Endothelial cell of umbilical vein (primary cell): Measurements from ENCODE around the gene SEC63. TPM values are rescaled to one million over a fixed set of nuclear protein-coding genes. Genes with fewer than 3 reads are reported as not detected.
"Not testable (repeated sequence)": the region's sequence is repeated elsewhere in the genome, so short reads cannot be mapped to it uniquely, and the experiment has no call there.

ENCODE experiments used
- BruUV-seq: library from RNA; stranded (reverse); fragments of 400-500 nt; replicated peaks from 2 replicates; lab custom pipeline; 2021; lab: Mats Ljungman, UMichigan
- CTCF ChIA-PET: fragments of 300-600, 350-600 bp; sonication (Branson Sonifier 250); formaldehyde crosslinking; loops from one replicate; lab custom pipeline; 2021; ENCODE audit warnings: antibody characterized with exemption, inconsistent platforms; lab: Charles Lee
- POLR2A ChIA-PET: fragments of 300-600, 350-600 bp; sonication (Branson Sonifier 250); formaldehyde crosslinking; loops from one replicate; lab custom pipeline; 2021; ENCODE audit warnings: antibody characterized with exemption, inconsistent platforms; lab: Charles Lee
- DNase-seq: peaks from one replicate; pipeline ENCODE4 v3.0.0-alpha.2; 2011; ENCODE audit warnings: low read depth, low spot score
- FAIRE-seq: peaks from 2 replicates; lab custom pipeline; 2011; peaks lifted over from hg19 to GRCh38; lab: Jason Lieb, UNC
- H2AFZ ChIP-seq: 2 replicates; pipeline ENCODE4 v1.6.0; 2012; ENCODE audit warnings: low read depth, low read length, control low read depth, inconsistent platforms
- H3K27ac ChIP-seq: 2 replicates; pipeline ENCODE4 v1.5.1; 2011; ENCODE audit warnings: low read depth, mild to moderate bottlenecking, control low read depth, low read length, moderate library complexity; ENCODE audit not compliant: insufficient read depth
- H3K27me3 ChIP-seq, 2 experiments: 2 replicates each; pipeline versions ENCODE4 v1.6.0 to v1.6.1; 2011; ENCODE audit warnings: low read length in 2 of 2, mixed read lengths in 1 of 2; ENCODE audit not compliant: control insufficient read depth in 2 of 2, insufficient read depth in 2 of 2
- H3K36me3 ChIP-seq, 2 experiments: 2 replicates in 1 of 2; 3 replicates in 1 of 2; pipeline ENCODE4 v1.5.1; 2011; ENCODE audit warnings: low read length in 2 of 2, mild to moderate bottlenecking in 1 of 2, moderate library complexity in 1 of 2; ENCODE audit not compliant: control insufficient read depth in 2 of 2, insufficient read depth in 2 of 2; ENCODE audit errors: extremely low read depth in 1 of 2
- H3K4me1 ChIP-seq: 3 replicates; pipeline ENCODE4 v1.5.1; 2011; ENCODE audit warnings: mild to moderate bottlenecking, low read length; ENCODE audit not compliant: control insufficient read depth, insufficient read depth; ENCODE audit errors: extremely low read depth
- H3K4me2 ChIP-seq: 2 replicates; pipeline ENCODE4 v1.6.1; 2011; ENCODE audit warnings: low read length, control low read depth, mixed read lengths; ENCODE audit not compliant: insufficient read depth
- H3K4me3 ChIP-seq, 3 experiments: fragments of 200-600 bp in 1 of 3; sonication (generic), shearing (Covaris generic) in 1 of 3; replicated peaks in 1 of 3; 2 replicates each; pipeline ENCODE4 v1.5.1; 2011 to 2016; ENCODE audit warnings: control low read depth in 3 of 3, low read length in 3 of 3, mild to moderate bottlenecking in 2 of 3, inconsistent platforms in 1 of 3, low read depth in 1 of 3, moderate library complexity in 1 of 3; ENCODE audit not compliant: insufficient read depth in 1 of 3
- H3K79me2 ChIP-seq: 2 replicates; pipeline ENCODE4 v1.6.0; 2012; ENCODE audit warnings: low read length, inconsistent platforms; ENCODE audit not compliant: control insufficient read depth, insufficient read depth
- H3K9ac ChIP-seq: replicated peaks from 2 replicates; pipeline ENCODE3; 2011; ENCODE audit warnings: low read length, control low read depth; ENCODE audit not compliant: insufficient read depth; ENCODE audit errors: extremely low read depth
- H3K9me1 ChIP-seq: replicated peaks from 3 replicates; pipeline ENCODE4 v1.6.0; 2011; ENCODE audit warnings: mild to moderate bottlenecking, low read length; ENCODE audit not compliant: control insufficient read depth, insufficient read depth; ENCODE audit errors: extremely low read depth
- H3K9me3 ChIP-seq: replicated peaks from 2 replicates; pipeline ENCODE4 v1.5.1; 2012; ENCODE audit warnings: low read length, inconsistent platforms; ENCODE audit not compliant: control insufficient read depth, insufficient read depth
- H4K20me1 ChIP-seq: replicated peaks from 2 replicates; pipeline ENCODE3; 2011; ENCODE audit warnings: mild to moderate bottlenecking, low read length; ENCODE audit not compliant: control insufficient read depth, insufficient read depth; ENCODE audit errors: extremely low read depth
- EZH2 ChIP-seq: IDR thresholded peaks from 2 replicates; pipeline ENCODE4 v1.6.1; 2012; ENCODE audit warnings: borderline replicate concordance, low read depth, mild to moderate bottlenecking, moderate library complexity, low read length, inconsistent platforms; ENCODE audit not compliant: severe bottlenecking
- FOS ChIP-seq: IDR thresholded peaks from 2 replicates; pipeline ENCODE4 v1.6.1; 2011; ENCODE audit warnings: mild to moderate bottlenecking, low read length, moderate library complexity, borderline replicate concordance; ENCODE audit not compliant: insufficient read depth
- GATA2 ChIP-seq: IDR thresholded peaks from 2 replicates; pipeline ENCODE4 v1.7.0; 2011; ENCODE audit warnings: low read depth, mild to moderate bottlenecking, moderate library complexity, mixed read lengths, low read length; ENCODE audit not compliant: insufficient read length, insufficient read depth
- JUN ChIP-seq: IDR thresholded peaks from 2 replicates; pipeline ENCODE4 v1.6.1; 2011; ENCODE audit warnings: borderline replicate concordance, low read depth; ENCODE audit not compliant: insufficient read length, insufficient read depth
- MYC ChIP-seq: IDR thresholded peaks from one replicate; pipeline ENCODE4 v1.6.1; 2011; ENCODE audit warnings: mild to moderate bottlenecking, low read depth, low read length
- POLR2A ChIP-seq: IDR thresholded peaks from 2 replicates; pipeline ENCODE4 v1.6.1; 2012; ENCODE audit warnings: low read depth, mild to moderate bottlenecking, control low read depth, low read length
- POLR2AphosphoS5 ChIP-seq: IDR thresholded peaks from 2 replicates; pipeline ENCODE4 v1.6.1; 2012; ENCODE audit warnings: low read depth, mild to moderate bottlenecking, control low read depth, low read length, moderate library complexity; ENCODE audit not compliant: insufficient read depth
- dilution Hi-C: fragments of 300-500 bp; cut with MboI; formaldehyde crosslinking; loops from one replicate; pipeline ENCODE4 v1.15.0; 2019; ENCODE audit warnings: low sequenced_read_pairs; ENCODE audit not compliant: extremely low pct_ligation_motif_present
- intact Hi-C: fragments of 100-400 bp; cut with micrococcal nuclease; formaldehyde crosslinking; loops from one replicate; pipeline ENCODE4 v1.10.0; 2022
- polyA plus RNA-seq, 4 experiments: library from polyadenylated mRNA; depleted of rRNA in 3 of 4; stranded (reverse) in 3 of 4; unstranded in 1 of 4; fragments of >200 nt; gene quantifications; 2 replicates each; pipeline versions ENCODE4 v1.2.1 to v1.2.3, GENCODE V29; 2011 to 2012; ENCODE audit warnings: missing spikeins in 1 of 4
- total RNA-seq: library from RNA; stranded (reverse); gene quantifications from 2 replicates; pipeline ENCODE4 v1.2.3, GENCODE V29; 2021
- TF ChIP-seq, protein P1 (sequence below): IDR thresholded peaks from 2 replicates; pipeline ENCODE4 v1.6.1; 2011; ENCODE audit not compliant: insufficient read depth, insufficient read length
- TF ChIP-seq, protein P2 (sequence below), 2 donors: IDR thresholded peaks; 1 replicate in 1 of 2; 2 replicates in 1 of 2; pipeline ENCODE4 v1.5.1; 2011; ENCODE audit warnings: low read length in 2 of 2, mild to moderate bottlenecking in 2 of 2, moderate library complexity in 2 of 2, control low read depth in 1 of 2, inconsistent platforms in 1 of 2, low read depth in 1 of 2; ENCODE audit not compliant: insufficient read depth in 1 of 2; ENCODE audit errors: extremely low read depth in 1 of 2

Gene SEC63
- total and polyA plus RNA-seq, 2 donors (not counting 3 experiments of a cell fraction or from before 2014, with no cell fraction given) = 14.8 to 132 TPM

DNA sequence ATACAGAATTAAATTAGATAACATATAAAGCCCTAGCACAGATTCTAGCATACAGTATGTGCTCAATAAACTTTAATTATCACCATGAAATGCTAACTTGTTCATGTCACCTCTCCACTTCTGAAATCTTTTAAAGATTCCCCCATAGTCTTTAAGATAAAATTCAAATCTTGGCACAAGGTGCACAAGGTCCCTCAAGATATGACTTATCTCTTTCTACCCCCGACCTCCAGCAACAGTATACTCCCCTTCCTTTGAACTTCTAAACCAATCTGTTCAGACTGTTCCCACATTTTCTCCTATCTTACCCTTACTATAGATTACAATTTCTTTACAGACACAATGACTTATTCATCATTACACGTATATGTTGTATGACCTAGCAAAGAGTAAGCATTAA, 29.0 kb downstream of the SEC63 start:
- BruUV-seq = no TSS peak
- POLR2A ChIA-PET = no interaction called here
- no peak overlapping the region for H3K4me3 ChIP-seq
- H3K4me1 ChIP-seq = no peaks in the 10 kb centered on the region
- H3K9ac ChIP-seq = no peak overlapping the region
- FAIRE-seq (no peak), DNase-seq (no peak)
- no peak overlapping the region for H3K4me2 ChIP-seq
- no peak overlapping the region for H2AFZ ChIP-seq
- dilution Hi-C loops (no loop called here), intact Hi-C loops (no loop called here)
- TF ChIP-seq POLR2A (no peak), POLR2AphosphoS5 (no peak), GATA2 (no peak), FOS (no peak), JUN (no peak), MYC (no peak), EZH2 (no peak)
- TF ChIP-seq, protein P1, sequence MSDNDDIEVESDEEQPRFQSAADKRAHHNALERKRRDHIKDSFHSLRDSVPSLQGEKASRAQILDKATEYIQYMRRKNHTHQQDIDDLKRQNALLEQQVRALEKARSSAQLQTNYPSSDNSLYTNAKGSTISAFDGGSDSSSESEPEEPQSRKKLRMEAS = no peak
- TF ChIP-seq, protein P2, sequence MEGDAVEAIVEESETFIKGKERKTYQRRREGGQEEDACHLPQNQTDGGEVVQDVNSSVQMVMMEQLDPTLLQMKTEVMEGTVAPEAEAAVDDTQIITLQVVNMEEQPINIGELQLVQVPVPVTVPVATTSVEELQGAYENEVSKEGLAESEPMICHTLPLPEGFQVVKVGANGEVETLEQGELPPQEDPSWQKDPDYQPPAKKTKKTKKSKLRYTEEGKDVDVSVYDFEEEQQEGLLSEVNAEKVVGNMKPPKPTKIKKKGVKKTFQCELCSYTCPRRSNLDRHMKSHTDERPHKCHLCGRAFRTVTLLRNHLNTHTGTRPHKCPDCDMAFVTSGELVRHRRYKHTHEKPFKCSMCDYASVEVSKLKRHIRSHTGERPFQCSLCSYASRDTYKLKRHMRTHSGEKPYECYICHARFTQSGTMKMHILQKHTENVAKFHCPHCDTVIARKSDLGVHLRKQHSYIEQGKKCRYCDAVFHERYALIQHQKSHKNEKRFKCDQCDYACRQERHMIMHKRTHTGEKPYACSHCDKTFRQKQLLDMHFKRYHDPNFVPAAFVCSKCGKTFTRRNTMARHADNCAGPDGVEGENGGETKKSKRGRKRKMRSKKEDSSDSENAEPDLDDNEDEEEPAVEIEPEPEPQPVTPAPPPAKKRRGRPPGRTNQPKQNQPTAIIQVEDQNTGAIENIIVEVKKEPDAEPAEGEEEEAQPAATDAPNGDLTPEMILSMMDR (IDR thresholded peaks at IDR 0.05; ENCODE audit: extremely low read depth in 1 of 2, insufficient read depth in 1 of 2, low read depth in 1 of 2, low read length in 2 of 2) = no peak
- no peaks in the 10 kb centered on the region for H3K27me3 ChIP-seq
- peaks cover 11% of the 10 kb centered on the region for H4K20me1 ChIP-seq
- no peak overlapping the region for H3K27ac ChIP-seq
- CTCF ChIA-PET = no interaction called here
- peaks cover 0 to 7% of the 10 kb centered on the region in 2 experiments for H3K36me3 ChIP-seq
- no peaks in the 10 kb centered on the region for H3K9me1 ChIP-seq
- no peaks in the 10 kb centered on the region for H3K9me3 ChIP-seq
- H3K79me2 ChIP-seq = peaks cover 74% of the 10 kb centered on the region

DNA sequence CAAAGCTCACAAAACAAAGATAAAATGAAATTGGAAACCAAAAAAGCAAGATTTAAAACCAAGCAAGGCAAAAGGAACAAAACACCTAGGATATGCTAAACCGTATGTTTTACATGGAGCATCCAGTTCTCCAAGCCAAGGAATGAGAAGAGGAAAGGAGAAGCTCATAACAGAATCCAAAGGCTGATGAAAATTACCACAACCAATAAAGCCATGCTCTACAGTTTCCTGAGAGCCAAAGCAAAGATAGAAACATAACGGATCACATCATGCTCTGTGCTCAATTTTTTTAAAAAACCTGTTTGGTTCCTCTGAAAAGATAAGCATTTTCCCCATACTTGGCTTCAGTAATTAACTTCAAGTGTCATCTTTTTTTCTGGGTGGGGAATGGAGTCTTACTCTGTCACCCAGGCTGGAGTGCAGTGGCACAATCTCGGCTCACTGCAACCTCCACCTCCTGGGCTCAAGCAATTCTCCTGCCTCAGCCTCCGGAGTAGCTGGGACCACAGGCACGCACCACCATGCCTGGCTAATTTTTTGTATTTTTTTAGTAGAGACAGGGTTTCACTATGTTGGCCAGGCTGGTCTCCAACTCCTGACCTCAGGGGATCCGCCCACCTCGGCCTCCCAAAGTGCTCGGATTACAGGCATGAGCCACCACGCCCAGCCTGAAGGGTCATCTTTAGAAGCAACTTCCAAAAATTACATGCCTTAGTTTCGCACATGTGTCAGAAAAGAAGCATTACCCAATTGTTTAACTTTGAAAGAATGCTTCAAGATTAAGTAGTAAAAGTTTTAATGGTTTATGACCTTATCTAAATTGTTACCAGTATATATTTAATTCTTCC, 31.1 kb downstream of the SEC63 start:
- H3K9me1 ChIP-seq, H3K4me3 ChIP-seq, H3K4me1 ChIP-seq, dilution Hi-C loops, intact Hi-C loops, H4K20me1 ChIP-seq, H3K36me3 ChIP-seq, POLR2A ChIA-PET, FAIRE-seq, H3K27ac ChIP-seq, DNase-seq, H3K4me2 ChIP-seq, H3K9ac ChIP-seq, CTCF ChIA-PET, H3K9me3 ChIP-seq, BruUV-seq, H2AFZ ChIP-seq, H3K27me3 ChIP-seq: not testable (repeated sequence)
- peaks cover 61% of the 10 kb centered on the region for H3K79me2 ChIP-seq
